ENCODE measurements around the gene DMRTC2.

The DMRTC2 gene

DNA sequence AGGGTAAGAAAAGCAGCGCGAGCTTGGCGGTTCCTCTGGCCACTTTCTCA is at the start of gene DMRTC2:
Gene DMRTC2, plus strand, starts transcription at position 42 of the 50 bp plus-strand sequence. CDS start 2,387 bp downstream, outside the sequence.
- Histone ChIP-seq H3K4me3 (no peak within 1 kb of the TSS), H3K4me1 (no peaks in the 10 kb centered on the region), H3K36me3 (no peaks in the 10 kb centered on the region), H3K27ac (no peak within 1 kb of the TSS), H3K27me3 (peaks cover 0 to 24% of the 10 kb centered on the region in 2 donors), H3K9me3 (no peaks in the 10 kb centered on the region)
- TF ChIP-seq, protein P1, sequence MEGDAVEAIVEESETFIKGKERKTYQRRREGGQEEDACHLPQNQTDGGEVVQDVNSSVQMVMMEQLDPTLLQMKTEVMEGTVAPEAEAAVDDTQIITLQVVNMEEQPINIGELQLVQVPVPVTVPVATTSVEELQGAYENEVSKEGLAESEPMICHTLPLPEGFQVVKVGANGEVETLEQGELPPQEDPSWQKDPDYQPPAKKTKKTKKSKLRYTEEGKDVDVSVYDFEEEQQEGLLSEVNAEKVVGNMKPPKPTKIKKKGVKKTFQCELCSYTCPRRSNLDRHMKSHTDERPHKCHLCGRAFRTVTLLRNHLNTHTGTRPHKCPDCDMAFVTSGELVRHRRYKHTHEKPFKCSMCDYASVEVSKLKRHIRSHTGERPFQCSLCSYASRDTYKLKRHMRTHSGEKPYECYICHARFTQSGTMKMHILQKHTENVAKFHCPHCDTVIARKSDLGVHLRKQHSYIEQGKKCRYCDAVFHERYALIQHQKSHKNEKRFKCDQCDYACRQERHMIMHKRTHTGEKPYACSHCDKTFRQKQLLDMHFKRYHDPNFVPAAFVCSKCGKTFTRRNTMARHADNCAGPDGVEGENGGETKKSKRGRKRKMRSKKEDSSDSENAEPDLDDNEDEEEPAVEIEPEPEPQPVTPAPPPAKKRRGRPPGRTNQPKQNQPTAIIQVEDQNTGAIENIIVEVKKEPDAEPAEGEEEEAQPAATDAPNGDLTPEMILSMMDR (IDR thresholded peaks at IDR 0.05): no peak
- no peak for DNase-seq
- intact Hi-C loops (cut with DNase I; ENCODE audit: low total_unique reads): no loop called here

- TF ChIP-seq, protein P1 (IDR thresholded peaks at IDR 0.05): no peak
- DNase-seq: no peak
- H3K36me3 ChIP-seq: no peaks in the 10 kb centered on the region
- H3K4me1 ChIP-seq: no peaks in the 10 kb centered on the region
- peaks cover 0 to 30% of the 10 kb centered on the region in 2 donors for H3K27me3 ChIP-seq
- no peaks in the 10 kb centered on the region for H3K9me3 ChIP-seq
- intact Hi-C loops (cut with DNase I; ENCODE audit: low total_unique reads): no loop called here
- H3K4me3 ChIP-seq: no peak within 1 kb of the TSS
- no peak within 1 kb of the TSS for H3K27ac ChIP-seq
These were observed 48.5 kb upstream of the DMRTC2 start, which contains the start of gene CEACAM3 for GRCh38 chr19:41796362-41796761. Gene CEACAM3 (plus strand): TSS chr19:41796587. CDS start chr19:41796678, 91 bp downstream.

- no peak overlapping the region for H3K27ac ChIP-seq
- TF ChIP-seq, protein P1 (IDR thresholded peaks at IDR 0.05): no peak
- no peak for DNase-seq
- no peaks in the 10 kb centered on the region for H3K9me3 ChIP-seq
- H3K4me3 ChIP-seq: no peak overlapping the region
- H3K4me1 ChIP-seq: no peaks in the 10 kb centered on the region
- H3K36me3 ChIP-seq: no peaks in the 10 kb centered on the region
- peaks cover 0 to 29% of the 10 kb centered on the region in 2 donors for H3K27me3 ChIP-seq
- intact Hi-C loops (cut with DNase I; ENCODE audit: low total_unique reads): no loop called here
These were observed 47.9 kb upstream of the DMRTC2 start for GRCh38 chr19:41796901-41797300.

GRCh38 chr19:41799444-41800000 is 45.3 kb upstream of the DMRTC2 start:
- Histone ChIP-seq H3K9me3 (no peaks in the 10 kb centered on the region), H3K4me1 (no peaks in the 10 kb centered on the region), H3K27me3 (peaks cover 0 to 20% of the 10 kb centered on the region in 2 donors), H3K27ac (no peak overlapping the region), H3K36me3 (no peaks in the 10 kb centered on the region), H3K4me3 (no peak overlapping the region)
- TF ChIP-seq, protein P1 (IDR thresholded peaks at IDR 0.05): no peak
- intact Hi-C loops (cut with DNase I; ENCODE audit: low total_unique reads): no loop called here
- no peak for DNase-seq

GRCh38 chr19:41801031-41801430 is 43.8 kb upstream of the DMRTC2 start:
- H3K4me3 ChIP-seq: no peak overlapping the region
- DNase-seq: no peak
- H3K9me3 ChIP-seq: no peaks in the 10 kb centered on the region
- no peaks in the 10 kb centered on the region for H3K4me1 ChIP-seq
- no peak overlapping the region for H3K27ac ChIP-seq
- TF ChIP-seq, protein P1 (IDR thresholded peaks at IDR 0.05): no peak
- H3K36me3 ChIP-seq: no peaks in the 10 kb centered on the region
- intact Hi-C loops (cut with DNase I; ENCODE audit: low total_unique reads): no loop called here
- peaks cover 0 to 11% of the 10 kb centered on the region in 2 donors for H3K27me3 ChIP-seq

- H3K27ac ChIP-seq: no peak overlapping the region
- TF ChIP-seq, protein P1 (IDR thresholded peaks at IDR 0.05): no peak
- no peaks in the 10 kb centered on the region for H3K9me3 ChIP-seq
These were observed 43.0 kb upstream of the DMRTC2 start for GRCh38 chr19:41801792-41802211.

More at GRCh38 chr19:41801792-41802211, 43.0 kb upstream of the DMRTC2 start:
- intact Hi-C loops (cut with DNase I; ENCODE audit: low total_unique reads): no loop called here
- peaks cover 0 to 5% of the 10 kb centered on the region in 2 donors for H3K27me3 ChIP-seq
- no peaks in the 10 kb centered on the region for H3K4me1 ChIP-seq
- H3K4me3 ChIP-seq: no peak overlapping the region
- H3K36me3 ChIP-seq: no peaks in the 10 kb centered on the region
- DNase-seq: no peak

Measured in tibial artery (tissue), 4 donors.